ENCODE data around the gene UBC.
A peak's percentile ranks its signal among the peaks of the same experiment; 100 is the strongest.
"Not testable (repeated sequence)": the region's sequence is repeated elsewhere in the genome, so short reads cannot be mapped to it uniquely, and the experiment has no call there.

Gene UBC

GRCh38 chr12:124928912-124929530 is 14.6 kb upstream of the UBC start:
- no peak for TF ChIP-seq Cebpa-rat (IDR thresholded peaks at IDR 0.05)
- Histone ChIP-seq H3K4me1 (peaks cover 12 to 34% (median 15%) of the 10 kb centered on the region in 10 experiments), H3K9me3 (replicated peaks in 1 of 11) (no peaks in the 10 kb centered on the region), H3K27me3 (no peaks in the 10 kb centered on the region), H3K36me3 (no peaks in the 10 kb centered on the region), H3K4me2 (peak overlapping the region; percentile 76 to 96 (median 86)), H3K9ac (peak overlapping the region in 2 of 11 experiments; percentile 79 to 80; a peak in 2 of 22 replicates), H3K4me3 (peak overlapping the region in 6 of 10 experiments; percentile 62 to 77 (median 63); a peak in 7 of 20 replicates), H3K27ac (no peak overlapping the region; a peak in 1 of 22 replicates), H4K20me1 (no peaks in the 10 kb centered on the region)

DNA sequence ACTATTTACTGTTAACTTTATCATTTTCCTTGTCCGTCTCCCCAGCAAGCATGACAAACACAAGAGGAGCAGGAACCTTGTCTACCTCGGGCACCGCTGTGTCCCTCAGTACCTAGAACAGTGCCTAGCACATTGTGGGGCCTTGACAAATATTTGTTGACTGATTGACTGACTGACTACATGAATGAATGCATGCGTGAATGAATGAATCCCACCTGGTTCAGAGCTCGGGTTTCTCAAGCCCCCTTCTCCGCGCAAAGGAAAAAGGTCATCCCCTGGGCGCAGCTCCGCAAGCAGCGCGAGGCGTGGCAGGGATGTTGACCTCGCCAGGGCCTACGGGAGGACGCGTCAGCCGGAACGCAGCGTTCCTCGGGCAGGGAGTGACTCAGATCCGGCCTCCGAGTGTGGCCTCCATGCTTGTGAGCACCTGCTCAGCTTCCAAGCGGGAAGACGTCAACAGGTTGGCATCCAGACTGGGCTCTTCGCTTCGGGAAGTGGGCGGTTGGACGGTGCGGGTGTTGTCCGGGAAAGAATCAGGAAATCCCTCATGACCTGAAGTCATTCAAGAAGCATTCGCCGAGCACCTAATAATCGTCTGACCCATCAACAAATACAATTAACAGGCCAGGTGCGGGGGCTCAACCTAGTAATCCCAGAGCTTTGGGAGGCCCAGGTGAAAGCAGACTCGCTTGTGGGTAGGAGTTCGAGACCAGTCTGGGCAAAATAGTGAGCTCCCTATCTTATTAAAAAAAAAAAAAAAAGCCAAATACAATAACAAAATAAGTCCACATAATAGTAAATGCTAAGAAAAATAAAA is 13.9 kb upstream of the UBC start:
- no peaks in the 10 kb centered on the region for H3K27me3 ChIP-seq
- H3K4me2 ChIP-seq = peak overlapping the region; percentile 76 to 96 (median 86)
- peaks cover 12 to 39% (median 18%) of the 10 kb centered on the region in 10 experiments for H3K4me1 ChIP-seq
- TF ChIP-seq Cebpa-rat (IDR thresholded peaks at IDR 0.05) = no peak
- peak overlapping the region; percentile 53 to 77 (median 62) for H3K4me3 ChIP-seq
- peak overlapping the region in 9 of 11 experiments; percentile 61 to 84 (median 76); a peak in 18 of 22 replicates for H3K27ac ChIP-seq
- no peaks in the 10 kb centered on the region for H3K36me3 ChIP-seq
- peak overlapping the region; percentile 63 to 87 (median 76) for H3K9ac ChIP-seq
- H4K20me1 ChIP-seq = no peaks in the 10 kb centered on the region
- no peaks in the 10 kb centered on the region for H3K9me3 ChIP-seq (replicated peaks in 1 of 11)

GRCh38 chr12:124927201-124928094 is 13.0 kb upstream of the UBC start:
- peak overlapping the region; percentile 76 to 96 (median 86) for H3K4me2 ChIP-seq
- H3K27me3 ChIP-seq = no peaks in the 10 kb centered on the region
- no peaks in the 10 kb centered on the region for H3K36me3 ChIP-seq
- peaks cover 14 to 47% (median 26%) of the 10 kb centered on the region in 10 experiments for H3K4me1 ChIP-seq
- TF ChIP-seq Cebpa-rat (IDR thresholded peaks at IDR 0.05) = no peak
- no peaks in the 10 kb centered on the region for H4K20me1 ChIP-seq
- peak overlapping the region; percentile 53 to 77 (median 62) for H3K4me3 ChIP-seq
- peak overlapping the region; percentile 27 to 84 (median 74); a peak in 20 of 22 replicates for H3K27ac ChIP-seq
- H3K9me3 ChIP-seq (replicated peaks in 1 of 11) = no peaks in the 10 kb centered on the region
- H3K9ac ChIP-seq = peak overlapping the region; percentile 63 to 87 (median 76)

DNA sequence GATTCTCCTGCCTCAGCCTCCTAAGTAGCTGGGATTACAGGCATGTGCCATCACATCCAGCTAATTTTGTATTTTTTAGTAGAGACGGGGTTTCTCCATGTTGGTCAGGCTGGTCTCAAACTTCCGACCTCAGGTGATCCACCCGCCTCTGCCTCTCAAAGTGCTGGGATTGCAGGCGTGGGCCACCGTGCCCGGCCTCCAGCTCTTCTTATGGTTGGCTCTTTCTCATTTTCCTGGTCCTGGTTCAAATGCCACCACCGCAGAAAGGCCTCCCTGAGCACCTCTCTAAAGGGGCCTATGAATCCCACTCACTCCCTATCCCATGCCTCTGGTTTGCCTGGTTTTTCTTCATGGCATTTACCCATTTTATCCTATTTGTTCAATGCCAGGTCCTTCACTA is 11.3 kb upstream of the UBC start:
- H3K9ac ChIP-seq; H3K4me2 ChIP-seq; H3K36me3 ChIP-seq; H3K27ac ChIP-seq; H4K20me1 ChIP-seq; H3K27me3 ChIP-seq; H3K4me3 ChIP-seq; H3K9me3 ChIP-seq (replicated peaks in 1 of 11): not testable (repeated sequence)
- H3K4me1 ChIP-seq = peaks cover 29 to 60% (median 42%) of the 10 kb centered on the region in 10 experiments

DNA sequence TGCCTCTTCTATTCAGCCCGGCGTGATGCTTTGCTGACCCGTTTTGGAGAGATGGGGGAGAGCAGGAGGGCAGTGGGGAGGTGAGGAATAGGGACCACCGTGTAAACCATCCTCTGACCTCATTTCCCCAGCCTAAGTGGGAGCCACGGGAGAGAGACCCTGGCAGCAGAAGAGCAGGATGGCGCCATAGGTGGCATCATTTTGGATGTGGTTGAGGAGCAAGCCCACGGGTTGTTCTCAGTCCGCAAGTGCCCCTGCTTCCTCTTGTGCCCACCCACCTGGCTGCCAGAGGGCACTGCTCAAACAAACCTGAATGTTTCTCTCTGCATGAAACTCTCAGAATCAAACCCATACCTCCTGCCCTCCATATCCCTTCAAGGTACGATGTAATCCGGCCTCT is 10.7 kb upstream of the UBC start:
- Histone ChIP-seq H3K4me3 (no peak overlapping the region), H4K20me1 (no peaks in the 10 kb centered on the region), H3K27me3 (no peaks in the 10 kb centered on the region), H3K4me1 (peaks cover 36 to 62% (median 49%) of the 10 kb centered on the region in 10 experiments), H3K36me3 (no peaks in the 10 kb centered on the region), H3K27ac (no peak overlapping the region), H3K4me2 (no peak overlapping the region), H3K9me3 (replicated peaks in 1 of 11) (no peaks in the 10 kb centered on the region), H3K9ac (no peak overlapping the region)
- no peak for TF ChIP-seq Cebpa-rat (IDR thresholded peaks at IDR 0.05)

- Histone ChIP-seq H3K4me3 (no peak overlapping the region), H3K9me3 (replicated peaks in 1 of 11) (no peaks in the 10 kb centered on the region), H3K4me2 (peak overlapping the region in 4 of 11 experiments; percentile 21 to 60 (median 44); a peak in 7 of 22 replicates), H3K36me3 (no peaks in the 10 kb centered on the region), H3K27ac (no peak overlapping the region), H3K4me1 (peaks cover 46 to 65% (median 58%) of the 10 kb centered on the region in 10 experiments), H3K9ac (no peak overlapping the region; a peak in 1 of 22 replicates), H4K20me1 (no peaks in the 10 kb centered on the region), H3K27me3 (no peaks in the 10 kb centered on the region)
- peak in 1 of 11 experiments; percentile 28; a peak in 1 of 22 replicates for TF ChIP-seq Cebpa-rat (IDR thresholded peaks at IDR 0.05)
Measured at GRCh38 chr12:124923905-124924734, 9.7 kb upstream of the UBC start.

DNA sequence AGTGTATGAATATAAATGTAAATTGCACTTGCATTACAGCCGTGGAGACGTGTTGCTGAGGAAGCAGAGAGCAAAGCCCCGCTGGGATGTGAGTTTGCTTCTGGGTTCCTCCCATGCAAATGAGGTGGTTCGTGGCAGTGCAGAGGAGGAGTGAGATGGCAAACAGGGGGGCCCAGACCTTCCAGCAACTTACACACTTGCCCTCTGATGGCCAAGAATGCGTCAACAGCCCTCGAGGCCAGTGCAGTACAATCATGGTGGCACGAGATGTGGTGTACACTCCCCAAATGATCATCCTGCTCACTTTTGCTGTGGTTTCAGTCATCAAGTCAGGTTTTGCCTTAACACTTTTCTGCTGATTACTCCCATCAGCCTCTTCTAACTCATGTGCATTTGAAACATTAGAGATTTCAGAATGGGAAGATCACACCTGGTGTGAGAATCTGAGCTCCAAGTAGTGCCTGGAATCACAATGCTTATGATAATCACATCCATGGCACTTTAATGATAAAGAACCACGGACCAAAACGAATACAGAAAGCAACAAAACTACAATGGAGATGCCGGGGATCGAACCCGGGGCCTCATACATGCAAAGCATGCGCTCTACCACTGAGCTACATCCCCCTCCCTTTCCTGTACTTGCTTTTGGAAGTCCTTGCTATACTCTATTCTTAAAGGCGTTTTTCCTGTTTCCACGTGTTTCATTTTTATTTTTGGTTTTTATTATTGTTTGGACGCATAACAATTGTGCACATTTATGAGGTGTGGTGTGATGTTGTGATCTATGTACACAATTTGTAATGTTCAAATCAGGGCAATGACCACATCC is 7.0 kb upstream of the UBC start:
- H3K27me3 ChIP-seq = no peaks in the 10 kb centered on the region
- TF ChIP-seq Cebpa-rat (IDR thresholded peaks at IDR 0.05) = no peak
- peak overlapping the region; percentile 71 to 100 (median 99) for H3K9ac ChIP-seq
- no peaks in the 10 kb centered on the region for H3K36me3 ChIP-seq
- H3K9me3 ChIP-seq (replicated peaks in 1 of 11) = no peaks in the 10 kb centered on the region
- peaks cover 57 to 71% (median 66%) of the 10 kb centered on the region in 10 experiments for H3K4me1 ChIP-seq
- peak overlapping the region; percentile 99 to 100 (median 100) for H3K27ac ChIP-seq
- peak overlapping the region; percentile 87 to 99 (median 96) for H3K4me2 ChIP-seq
- H3K4me3 ChIP-seq = peak overlapping the region; percentile 36 to 65 (median 55); a peak in 19 of 20 replicates
- H4K20me1 ChIP-seq = no peaks in the 10 kb centered on the region
